IPS-18a (cell line): ENCODE data around the gene DENND11.
A peak's percentile ranks its signal among the peaks of the same experiment; 100 is the strongest.

Experiments
- H3K27ac ChIP-seq: one replicate; pipeline ENCODE4 v1.5.1; 2013; ENCODE audit warnings: low read length
- H3K27me3 ChIP-seq: one replicate; pipeline ENCODE4 v1.6.1; 2013; ENCODE audit warnings: mild to moderate bottlenecking, low read length; ENCODE audit not compliant: control insufficient read depth, insufficient read depth
- H3K36me3 ChIP-seq: one replicate; pipeline ENCODE4 v1.6.1; 2013; ENCODE audit warnings: low read depth, low read length; ENCODE audit not compliant: control insufficient read depth
- H3K4me1 ChIP-seq: one replicate; pipeline ENCODE4 v1.6.1; 2013; ENCODE audit warnings: low read depth, low read length; ENCODE audit not compliant: control insufficient read depth
- H3K4me3 ChIP-seq: one replicate; pipeline ENCODE4 v1.5.1; 2013; ENCODE audit warnings: low read length
- H3K9ac ChIP-seq: one replicate; pipeline ENCODE4 v1.6.1; 2013; ENCODE audit warnings: mild to moderate bottlenecking, low read length, moderate library complexity
- H3K9me3 ChIP-seq: one replicate; pipeline ENCODE4 v1.6.1; 2013; ENCODE audit warnings: low read depth, low read length; ENCODE audit not compliant: control insufficient read depth

The DENND11 gene

GRCh38 chr7:141704741-141705140, 2.8 kb upstream of the DENND11 start:
- H3K9me3 ChIP-seq = no peaks in the 10 kb centered on the region
- H3K36me3 ChIP-seq = no peaks in the 10 kb centered on the region
- H3K4me1 ChIP-seq = peaks cover 14% of the 10 kb centered on the region
- H3K27me3 ChIP-seq = peaks cover 28% of the 10 kb centered on the region
- H3K9ac ChIP-seq = no peak overlapping the region
- H3K4me3 ChIP-seq = no peak overlapping the region
- no peak overlapping the region for H3K27ac ChIP-seq

GRCh38 chr7:141704112-141704511, 2.1 kb upstream of the DENND11 start:
- Histone ChIP-seq H3K36me3 (no peaks in the 10 kb centered on the region), H3K27me3 (peaks cover 28% of the 10 kb centered on the region), H3K9ac (no peak overlapping the region), H3K27ac (no peak overlapping the region), H3K4me3 (no peak overlapping the region), H3K9me3 (no peaks in the 10 kb centered on the region), H3K4me1 (peaks cover 15% of the 10 kb centered on the region)

GRCh38 chr7:141702892-141703291, 926 bp upstream of the DENND11 start:
- peaks cover 19% of the 10 kb centered on the region for H3K4me1 ChIP-seq
- no peak overlapping the region for H3K4me3 ChIP-seq
- peaks cover 28% of the 10 kb centered on the region for H3K27me3 ChIP-seq
- no peak overlapping the region for H3K9ac ChIP-seq
- H3K9me3 ChIP-seq = no peaks in the 10 kb centered on the region
- H3K27ac ChIP-seq = no peak overlapping the region
- no peaks in the 10 kb centered on the region for H3K36me3 ChIP-seq

DNA sequence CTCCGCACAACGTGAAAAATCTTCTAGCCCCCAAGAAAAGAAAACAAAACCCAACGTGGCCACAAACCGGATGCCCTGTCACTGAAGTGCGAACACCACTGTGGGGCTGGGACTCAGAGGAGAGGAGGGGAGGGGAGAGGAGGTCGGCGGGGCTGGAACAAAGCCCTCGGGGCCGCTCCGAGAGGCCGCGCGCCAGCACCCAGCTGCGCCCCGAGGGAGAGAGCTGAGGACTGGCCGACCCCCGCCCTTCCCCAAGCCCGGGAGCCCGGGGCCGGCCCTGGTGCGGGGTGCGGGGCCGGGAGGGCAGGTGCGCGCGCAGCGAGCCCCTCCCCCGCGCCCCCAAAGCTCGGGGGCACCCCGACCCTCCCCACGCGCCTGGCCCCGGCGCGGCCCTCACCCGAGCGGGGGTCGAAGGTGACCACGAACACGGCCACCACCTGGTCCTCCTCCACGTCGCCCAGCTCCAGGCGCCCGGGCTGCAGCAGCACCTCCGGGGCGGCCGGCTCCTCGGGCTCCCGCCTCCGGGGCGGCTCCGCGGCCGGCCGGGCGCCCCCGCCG, 398 bp downstream of the DENND11 start:
- H3K36me3 ChIP-seq = no peaks in the 10 kb centered on the region
- peaks cover 30% of the 10 kb centered on the region for H3K4me1 ChIP-seq
- peaks cover 28% of the 10 kb centered on the region for H3K27me3 ChIP-seq
- H3K9ac ChIP-seq = no peak overlapping the region
- peak overlapping the region; percentile 59 for H3K4me3 ChIP-seq
- H3K27ac ChIP-seq = no peak overlapping the region
- no peaks in the 10 kb centered on the region for H3K9me3 ChIP-seq

- Histone ChIP-seq H3K4me3 (peak overlapping the region; percentile 87), H3K9me3 (no peaks in the 10 kb centered on the region), H3K27me3 (peaks cover 28% of the 10 kb centered on the region), H3K27ac (no peak overlapping the region), H3K36me3 (no peaks in the 10 kb centered on the region), H3K4me1 (peaks cover 30% of the 10 kb centered on the region), H3K9ac (peak overlapping the region; percentile 45)
Observed at GRCh38 chr7:141700848-141701371, 1.1 kb downstream of the DENND11 start.

DNA sequence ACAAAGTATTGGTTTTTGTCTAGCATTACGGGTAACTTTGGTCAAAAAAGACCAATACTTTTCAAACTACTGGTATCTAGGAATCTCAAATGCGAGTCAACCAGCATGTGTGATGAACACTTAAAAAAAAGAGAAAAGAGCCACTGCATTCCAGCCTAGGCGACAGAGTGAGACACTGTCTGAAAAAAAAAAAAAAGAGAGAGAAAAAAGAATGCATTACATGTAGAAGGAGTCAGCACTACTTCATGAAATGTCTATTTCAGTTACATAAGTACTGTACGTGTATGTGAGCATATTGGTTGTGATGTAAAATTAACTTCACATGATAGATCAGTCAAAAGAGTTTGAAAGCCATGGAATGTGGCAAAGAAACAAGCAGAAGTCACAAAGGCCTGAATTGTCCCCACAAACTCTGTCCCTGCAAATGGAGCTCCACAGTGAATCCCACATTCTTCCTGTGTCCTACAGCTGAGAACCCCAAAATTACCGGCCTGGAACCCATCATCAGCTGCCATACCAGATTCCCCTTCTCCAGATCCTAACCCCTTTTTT, 1.6 kb downstream of the DENND11 start:
- Histone ChIP-seq H3K4me3 (peak overlapping the region; percentile 87), H3K36me3 (no peaks in the 10 kb centered on the region), H3K27ac (no peak overlapping the region), H3K4me1 (peaks cover 30% of the 10 kb centered on the region), H3K9me3 (no peaks in the 10 kb centered on the region), H3K27me3 (peaks cover 28% of the 10 kb centered on the region), H3K9ac (no peak overlapping the region)

- no peaks in the 10 kb centered on the region for H3K36me3 ChIP-seq
- H3K9me3 ChIP-seq = no peaks in the 10 kb centered on the region
- no peak overlapping the region for H3K27ac ChIP-seq
- H3K9ac ChIP-seq = no peak overlapping the region
- no peak overlapping the region for H3K4me3 ChIP-seq
- H3K4me1 ChIP-seq = peaks cover 30% of the 10 kb centered on the region
- peaks cover 28% of the 10 kb centered on the region for H3K27me3 ChIP-seq
Observed at GRCh38 chr7:141699860-141700259, 2.1 kb downstream of the DENND11 start.

- Histone ChIP-seq H3K36me3 (no peaks in the 10 kb centered on the region), H3K27ac (no peak overlapping the region), H3K27me3 (peaks cover 23% of the 10 kb centered on the region), H3K9me3 (no peaks in the 10 kb centered on the region), H3K4me3 (no peak overlapping the region), H3K9ac (no peak overlapping the region), H3K4me1 (peaks cover 30% of the 10 kb centered on the region)
Observed at GRCh38 chr7:141698247-141699015, 3.5 kb downstream of the DENND11 start.

GRCh38 chr7:141697211-141697871, 4.6 kb downstream of the DENND11 start:
- Histone ChIP-seq H3K9me3 (no peaks in the 10 kb centered on the region), H3K27ac (no peak overlapping the region), H3K9ac (no peak overlapping the region), H3K36me3 (no peaks in the 10 kb centered on the region), H3K4me1 (peaks cover 27% of the 10 kb centered on the region), H3K4me3 (no peak overlapping the region), H3K27me3 (peaks cover 13% of the 10 kb centered on the region)

DNA sequence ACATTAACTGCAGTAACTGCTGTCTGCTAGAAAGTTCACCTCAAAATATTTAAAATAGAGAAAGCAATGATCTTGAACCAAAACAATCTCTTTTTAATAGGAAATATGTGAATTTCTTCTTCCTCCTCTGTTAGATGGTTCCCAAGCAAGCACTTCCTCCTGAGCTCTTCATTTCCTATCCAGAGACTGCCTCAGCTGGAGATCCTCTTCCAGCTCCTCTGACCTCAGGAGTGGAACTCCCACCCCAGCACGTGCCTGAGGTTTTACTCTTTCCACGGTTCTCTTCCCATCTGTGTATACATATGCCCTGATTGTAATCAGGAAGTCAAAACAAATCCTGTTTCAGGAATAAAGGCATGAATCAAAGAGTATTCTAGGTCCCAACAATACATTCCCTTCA, 5.6 kb downstream of the DENND11 start:
- no peak overlapping the region for H3K9ac ChIP-seq
- H3K9me3 ChIP-seq = no peaks in the 10 kb centered on the region
- no peaks in the 10 kb centered on the region for H3K36me3 ChIP-seq
- H3K27ac ChIP-seq = no peak overlapping the region
- peaks cover 11% of the 10 kb centered on the region for H3K27me3 ChIP-seq
- H3K4me1 ChIP-seq = peaks cover 31% of the 10 kb centered on the region
- no peak overlapping the region for H3K4me3 ChIP-seq

GRCh38 chr7:141695803-141696289, 6.1 kb downstream of the DENND11 start:
- Histone ChIP-seq H3K4me1 (peaks cover 31% of the 10 kb centered on the region), H3K9me3 (no peaks in the 10 kb centered on the region), H3K27ac (no peak overlapping the region), H3K9ac (no peak overlapping the region), H3K27me3 (peaks cover 9% of the 10 kb centered on the region), H3K4me3 (no peak overlapping the region), H3K36me3 (no peaks in the 10 kb centered on the region)
